HepG2 (cell line): ENCODE measurements around the gene RBM11. TPM values are rescaled to one million over a fixed set of nuclear protein-coding genes. Genes with fewer than 3 reads are reported as not detected.

Source experiments
- ATAC-seq: fragments of 200-7000 bp; cut with Tn5 transposase; 3 replicates; pipeline ENCODE4 v1.9.1; 2020; ENCODE audit warnings: mild to moderate bottlenecking, moderate library complexity
- BruUV-seq: library from RNA; stranded (reverse); fragments of 400-500 nt; replicated peaks from 2 replicates; lab custom pipeline; 2021; lab: Mats Ljungman, UMichigan
- CTCF ChIA-PET: fragments of 300-600 bp; formaldehyde crosslinking; extraction: SDS; loops from one replicate; lab custom pipeline; 2021; ENCODE audit warnings: low total read pairs, inconsistent platforms, low intra/inter-chr PET ratio; lab: Yijun Ruan, JAX
- POLR2A ChIA-PET: fragments of 350-600 bp; sonication (Branson Sonifier 250); formaldehyde crosslinking; loops from one replicate; lab custom pipeline; 2020; ENCODE audit warnings: antibody characterized with exemption, inconsistent platforms; lab: Yijun Ruan, JAX
- DNase-seq: peaks from one replicate; pipeline ENCODE4 v3.0.0-alpha.2; 2015; ENCODE audit warnings: low spot score
- FAIRE-seq: peaks from 3 replicates; lab custom pipeline; 2011; peaks lifted over from hg19 to GRCh38; lab: Jason Lieb, UNC
- H2AFZ ChIP-seq: one replicate; pipeline ENCODE4 v1.6.1; 2011; ENCODE audit warnings: low read length, inconsistent platforms
- H3K27ac ChIP-seq: fragments of 300-600 bp; 3 replicates; pipeline ENCODE4 v1.8.0; 2011; ENCODE audit warnings: mixed run types, mild to moderate bottlenecking, mixed read lengths, low read length, inconsistent platforms; ENCODE audit not compliant: insufficient read depth; ENCODE audit errors: extremely low read length
- H3K27me3 ChIP-seq, 2 experiments: fragments of 200-600 bp in 1 of 2; 2 replicates in 1 of 2; 3 replicates in 1 of 2; pipeline versions ENCODE4 v1.6.0 to v1.8.0; 2011; ENCODE audit warnings: low read length in 2 of 2, mild to moderate bottlenecking in 2 of 2, moderate library complexity in 2 of 2, inconsistent platforms in 1 of 2; ENCODE audit not compliant: insufficient read depth in 2 of 2, control insufficient read depth in 1 of 2
- H3K36me3 ChIP-seq, 2 experiments: fragments of 200-600 bp in 1 of 2; replicated peaks in 1 of 2; 2 replicates in 1 of 2; 3 replicates in 1 of 2; pipeline versions ENCODE4 v1.5.1 to v1.8.0; 2011; ENCODE audit warnings: low read length in 2 of 2, inconsistent platforms in 1 of 2; ENCODE audit not compliant: insufficient read depth in 2 of 2, control insufficient read depth in 1 of 2
- H3K4me1 ChIP-seq: 2 replicates; pipeline ENCODE4 v1.5.1; 2012; ENCODE audit warnings: low read length, inconsistent platforms; ENCODE audit not compliant: insufficient read depth
- H3K4me2 ChIP-seq: 2 replicates; pipeline ENCODE4 v1.6.0; 2011; ENCODE audit warnings: low read depth, low read length, inconsistent platforms
- H3K4me3 ChIP-seq, 3 experiments: fragments of 200-600 bp in 1 of 3; sonication (generic), shearing (Covaris generic) in 1 of 3; replicated peaks in 1 of 3; 2 replicates each; pipeline ENCODE4 v1.5.1; 2011 to 2016; ENCODE audit warnings: low read length in 3 of 3, inconsistent platforms in 2 of 3, low read depth in 2 of 3, mild to moderate bottlenecking in 2 of 3, control low read depth in 1 of 3, mixed read lengths in 1 of 3; ENCODE audit not compliant: insufficient read depth in 1 of 3
- H3K79me2 ChIP-seq: one replicate; pipeline ENCODE4 v1.6.1; 2011; ENCODE audit warnings: low read length, inconsistent platforms; ENCODE audit not compliant: insufficient read depth
- H3K9ac ChIP-seq: 2 replicates; pipeline ENCODE4 v1.6.0; 2011; ENCODE audit warnings: mild to moderate bottlenecking, low read depth, low read length, inconsistent platforms; ENCODE audit not compliant: insufficient read depth
- H3K9me3 ChIP-seq: 2 replicates; pipeline ENCODE4 v1.5.1; 2012; ENCODE audit warnings: mild to moderate bottlenecking, low read length
- H4K20me1 ChIP-seq: 2 replicates; pipeline ENCODE4 v1.6.0; 2011; ENCODE audit warnings: inconsistent platforms, mild to moderate bottlenecking, low read length, moderate library complexity; ENCODE audit not compliant: insufficient read depth
- ZFP41 ChIP-seq: sonication (generic); formaldehyde crosslinking; IDR thresholded peaks from 2 replicates; pipeline ENCODE4 v1.4.0; 2020; ENCODE audit warnings: mild to moderate bottlenecking, missing genetic modification reagents, borderline replicate concordance
- ZNF609 ChIP-seq: sonication (generic); formaldehyde crosslinking; IDR thresholded peaks from 2 replicates; pipeline ENCODE4 v1.4.0; 2020; ENCODE audit warnings: mild to moderate bottlenecking, missing genetic modification reagents, borderline replicate concordance
- WGBS: methylation state at CpG from one replicate; pipeline ENCODE4 v1.1.6; 2017; ENCODE audit warnings: low lambda C conversion rate; 5-methylcytosine and 5-hydroxymethylcytosine counted together
- in situ Hi-C: cut with HindIII; loops from 2 replicates; pipeline ENCODE4 v1.10.0; 2017; ENCODE audit warnings: low pct_unique_long_range_greater_than_20kb; ENCODE audit not compliant: extremely low pct_ligation_motif_present
- intact Hi-C: fragments of 100-400 bp; cut with micrococcal nuclease; formaldehyde crosslinking; loops from one replicate; pipeline ENCODE4 v1.10.0; 2022; ENCODE audit not compliant: unreplicated experiment
- polyA plus RNA-seq, 8 experiments: library from polyadenylated mRNA; depleted of rRNA in 3 of 8; stranded (reverse) in 7 of 8; unstranded in 1 of 8; fragments of >200 nt; fragmentation: Illumina TruSeq in 4 of 8; extraction: Trizol in 4 of 8; gene quantifications; 2 replicates each; pipeline versions ENCODE4 v1.2.1 to v1.2.3, GENCODE V29; 2011 to 2016; ENCODE audit warnings: low read depth in 4 of 8, missing spikeins in 1 of 8, mixed read lengths in 1 of 8; ENCODE audit not compliant: insufficient read depth in 1 of 8
- total RNA-seq, 5 experiments: library from RNA; depleted of rRNA; stranded (reverse); fragments of >200 nt; fragmentation: Illumina TruSeq; extraction: Trizol; gene quantifications; 2 replicates each; pipeline ENCODE4 v1.2.3, GENCODE V29; 2016; ENCODE audit warnings: low read depth in 1 of 5
- TF ChIP-seq, protein P1 (sequence below): sonication (generic); formaldehyde crosslinking; IDR thresholded peaks from 2 replicates; pipeline ENCODE4 v1.4.0; 2020; ENCODE audit warnings: missing genetic modification reagents

Gene RBM11
- total and polyA plus RNA-seq, 2 of the 13 experiments (the other 11 are each of a cell fraction or from before 2014, with no cell fraction given): 0.24 to 0.26 TPM

DNA sequence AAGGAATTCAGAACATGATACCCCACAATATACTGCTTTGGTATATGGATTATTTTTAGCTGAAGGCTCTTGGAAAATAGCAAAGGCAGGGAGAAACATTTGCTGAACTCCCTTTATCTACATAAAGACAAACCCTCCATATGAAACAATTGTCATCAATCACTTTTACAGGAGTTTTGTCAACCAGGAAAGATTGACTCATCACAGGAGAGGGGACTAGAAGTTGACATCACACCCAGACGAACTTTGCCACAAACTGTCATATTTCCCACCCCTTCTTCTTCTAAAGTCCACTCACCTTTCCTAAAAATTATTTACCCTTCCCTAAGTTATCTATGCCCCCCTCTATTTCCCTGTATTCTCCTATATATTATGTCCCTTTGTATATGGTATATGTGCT, 47.9 kb downstream of the RBM11 start:
- no peaks in the 10 kb centered on the region for H3K79me2 ChIP-seq
- no peaks in the 10 kb centered on the region for H3K36me3 ChIP-seq
- FAIRE-seq (no peak), DNase-seq (no peak), ATAC-seq (no peak)
- no TSS peak for BruUV-seq
- intact Hi-C loops: no loop called here
- no peak overlapping the region for H3K27ac ChIP-seq
- TF ChIP-seq, protein P1, sequence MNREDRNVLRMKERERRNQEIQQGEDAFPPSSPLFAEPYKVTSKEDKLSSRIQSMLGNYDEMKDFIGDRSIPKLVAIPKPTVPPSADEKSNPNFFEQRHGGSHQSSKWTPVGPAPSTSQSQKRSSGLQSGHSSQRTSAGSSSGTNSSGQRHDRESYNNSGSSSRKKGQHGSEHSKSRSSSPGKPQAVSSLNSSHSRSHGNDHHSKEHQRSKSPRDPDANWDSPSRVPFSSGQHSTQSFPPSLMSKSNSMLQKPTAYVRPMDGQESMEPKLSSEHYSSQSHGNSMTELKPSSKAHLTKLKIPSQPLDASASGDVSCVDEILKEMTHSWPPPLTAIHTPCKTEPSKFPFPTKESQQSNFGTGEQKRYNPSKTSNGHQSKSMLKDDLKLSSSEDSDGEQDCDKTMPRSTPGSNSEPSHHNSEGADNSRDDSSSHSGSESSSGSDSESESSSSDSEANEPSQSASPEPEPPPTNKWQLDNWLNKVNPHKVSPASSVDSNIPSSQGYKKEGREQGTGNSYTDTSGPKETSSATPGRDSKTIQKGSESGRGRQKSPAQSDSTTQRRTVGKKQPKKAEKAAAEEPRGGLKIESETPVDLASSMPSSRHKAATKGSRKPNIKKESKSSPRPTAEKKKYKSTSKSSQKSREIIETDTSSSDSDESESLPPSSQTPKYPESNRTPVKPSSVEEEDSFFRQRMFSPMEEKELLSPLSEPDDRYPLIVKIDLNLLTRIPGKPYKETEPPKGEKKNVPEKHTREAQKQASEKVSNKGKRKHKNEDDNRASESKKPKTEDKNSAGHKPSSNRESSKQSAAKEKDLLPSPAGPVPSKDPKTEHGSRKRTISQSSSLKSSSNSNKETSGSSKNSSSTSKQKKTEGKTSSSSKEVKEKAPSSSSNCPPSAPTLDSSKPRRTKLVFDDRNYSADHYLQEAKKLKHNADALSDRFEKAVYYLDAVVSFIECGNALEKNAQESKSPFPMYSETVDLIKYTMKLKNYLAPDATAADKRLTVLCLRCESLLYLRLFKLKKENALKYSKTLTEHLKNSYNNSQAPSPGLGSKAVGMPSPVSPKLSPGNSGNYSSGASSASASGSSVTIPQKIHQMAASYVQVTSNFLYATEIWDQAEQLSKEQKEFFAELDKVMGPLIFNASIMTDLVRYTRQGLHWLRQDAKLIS (CRISPR knock-in tag): no peak
- no peak for TF ChIP-seq ZFP41
- no peak for TF ChIP-seq ZNF609
- in situ Hi-C loops: loop anchor here (25.0 kb wide), 1 partner anchor 1323 kb away; no protein-coding TSS in a partner anchor
- ChIA-PET POLR2A (no interaction called here), CTCF (no interaction called here)
- H3K9ac ChIP-seq: no peak overlapping the region
- WGBS: 3% methylated on average over 1 of the region's 1 CpG
- H3K27me3 ChIP-seq: no peaks in the 10 kb centered on the region
- H2AFZ ChIP-seq: no peak overlapping the region
- H3K4me1 ChIP-seq: no peaks in the 10 kb centered on the region
- H4K20me1 ChIP-seq: no peaks in the 10 kb centered on the region
- no peaks in the 10 kb centered on the region for H3K9me3 ChIP-seq
- no peak overlapping the region for H3K4me3 ChIP-seq
- H3K4me2 ChIP-seq: no peak overlapping the region
